PC-3 (cell line): ENCODE data around the gene ITSN1.

Experiments
- CTCF ChIP-seq: fragments of 300-600 bp; sonication (generic); conservative IDR thresholded peaks from 2 replicates; pipeline ENCODE4 v1.5.1; 2017; ENCODE audit warnings: antibody characterized with exemption, low read depth, mild to moderate bottlenecking, low read length
- EZH2 ChIP-seq: fragments of 300-600 bp; sonication (generic); IDR thresholded peaks from one replicate; pipeline ENCODE4 v1.6.1; 2017; ENCODE audit warnings: antibody characterized with exemption, mild to moderate bottlenecking, low read length; ENCODE audit not compliant: unreplicated experiment
- EZH2phosphoT487 ChIP-seq: fragments of 300-600 bp; sonication (generic); IDR thresholded peaks from 2 replicates; pipeline ENCODE4 v1.6.1; 2018; ENCODE audit warnings: mild to moderate bottlenecking, antibody characterized with exemption, low read length, borderline replicate concordance

DNA sequence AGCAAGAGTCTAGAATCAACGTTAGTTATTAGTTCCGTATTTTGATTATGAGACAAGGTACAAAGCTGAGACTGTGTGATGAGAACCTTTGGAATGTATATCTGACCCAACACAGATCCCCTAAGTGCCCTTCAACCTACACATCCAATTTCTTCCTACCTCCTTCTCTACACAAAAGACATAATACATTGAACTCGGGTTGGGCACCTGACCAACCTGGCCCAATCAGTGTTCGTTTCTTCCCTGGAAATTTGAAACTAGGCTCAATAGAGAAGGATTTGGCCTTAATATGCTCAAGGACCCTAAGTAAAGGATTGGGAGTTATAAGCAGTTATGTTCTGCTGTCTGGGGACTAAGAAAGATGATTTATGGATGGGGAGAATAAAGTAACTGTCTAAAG, 12.1 kb downstream of the ITSN1 start:
- no peak for TF ChIP-seq CTCF
- no peak for TF ChIP-seq EZH2
- TF ChIP-seq EZH2phosphoT487 = no peak
